Loucy (cell line): ENCODE data around the gene FLRT3.

ENCODE experiments used
- CTCF ChIP-seq: fragments of 200-600 bp; sonication (generic); conservative IDR thresholded peaks from 2 replicates; pipeline ENCODE4 v1.5.1; 2014; ENCODE audit warnings: mild to moderate bottlenecking, antibody characterized with exemption, low read length
- EZH2phosphoT487 ChIP-seq: fragments of 200-600 bp; IDR thresholded peaks from 2 replicates; pipeline ENCODE4 v1.6.1; 2018; ENCODE audit warnings: antibody characterized with exemption, mild to moderate bottlenecking, moderate library complexity, borderline replicate concordance

DNA sequence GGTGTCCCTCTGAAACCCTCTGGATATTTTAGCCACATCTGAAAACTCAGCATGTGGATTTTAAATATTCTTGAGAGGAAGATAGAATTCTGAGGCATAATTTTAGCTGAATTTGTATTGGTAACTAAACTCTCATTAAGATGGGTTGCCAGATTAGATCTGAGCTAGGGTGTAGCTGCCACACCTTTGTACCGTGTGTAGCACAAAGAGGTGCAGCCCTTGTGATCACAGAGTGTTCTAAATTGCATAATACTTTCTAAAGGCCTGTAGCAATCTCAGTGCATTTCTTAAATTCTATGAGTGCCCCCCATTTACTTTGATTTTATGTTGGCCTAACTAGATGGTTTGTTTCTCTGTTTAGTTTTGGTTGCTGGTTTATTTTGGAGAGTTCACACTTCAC lies 53.0 kb downstream of the FLRT3 start:
- no peak for TF ChIP-seq CTCF
- TF ChIP-seq EZH2phosphoT487 = no peak
